Progenitor cell of endocrine pancreas (in vitro differentiated cells): Measurements from ENCODE around the gene PRR23E. TPM values are rescaled to one million over a fixed set of nuclear protein-coding genes. Genes with fewer than 3 reads are reported as not detected.

ENCODE experiments used
- DNase-seq: peaks from one replicate; pipeline ENCODE4 v3.0.0; 2021; ENCODE audit warnings: low spot score; ENCODE audit not compliant: unreplicated experiment
- H3K27ac Mint-ChIP-seq: 2 replicates; pipeline ENCODE4 v1.8.0; 2021; ENCODE audit warnings: mild to moderate bottlenecking, moderate library complexity, mixed read lengths
- H3K27me3 Mint-ChIP-seq: 2 replicates; pipeline ENCODE4 v1.8.0; 2021; ENCODE audit warnings: mixed read lengths
- H3K36me3 Mint-ChIP-seq: 2 replicates; pipeline ENCODE4 v1.8.0; 2022; ENCODE audit warnings: mixed read lengths; ENCODE audit not compliant: insufficient read depth
- H3K4me1 Mint-ChIP-seq: 2 replicates; pipeline ENCODE4 v1.8.0; 2021; ENCODE audit warnings: low read depth, mixed read lengths
- H3K4me3 Mint-ChIP-seq: 2 replicates; pipeline ENCODE4 v1.8.0; 2021; ENCODE audit warnings: low read depth, mild to moderate bottlenecking, moderate library complexity, mixed read lengths
- H3K9me3 Mint-ChIP-seq: 2 replicates; pipeline ENCODE4 v1.8.0; 2021; ENCODE audit warnings: low read depth, mixed read lengths
- CTCF ChIP-seq: fragments of 200-600 bp; sonication (generic); IDR thresholded peaks from one replicate; pipeline ENCODE4 v1.5.0; 2021; ENCODE audit warnings: antibody characterized with exemption, mild to moderate bottlenecking; ENCODE audit not compliant: unreplicated experiment
- total RNA-seq: library from RNA; stranded (reverse); gene quantifications from 2 replicates; pipeline ENCODE4 v1.2.1, GENCODE V29; 2021

Gene PRR23E
- total RNA-seq, 1 donor from 2014 or later, result not detected

- Mint-ChIP-seq H3K36me3 (no peaks in the 10 kb centered on the region), H3K27me3 (peaks cover 29% of the 10 kb centered on the region), H3K9me3 (no peaks in the 10 kb centered on the region), H3K27ac (no peak overlapping the region), H3K4me3 (no peak overlapping the region), H3K4me1 (no peaks in the 10 kb centered on the region)
- TF ChIP-seq CTCF, result no peak
- DNase-seq, result no peak
Measured at GRCh38 chr3:127235706-127236105, 42.8 kb downstream of the PRR23E start.

GRCh38 chr3:127237835-127238234 is 44.9 kb downstream of the PRR23E start:
- no peak for TF ChIP-seq CTCF
- no peaks in the 10 kb centered on the region for H3K36me3 Mint-ChIP-seq
- peaks cover 8% of the 10 kb centered on the region for H3K9me3 Mint-ChIP-seq
- H3K4me3 Mint-ChIP-seq, result no peak overlapping the region
- DNase-seq, result no peak
- no peak overlapping the region for H3K27ac Mint-ChIP-seq
- H3K4me1 Mint-ChIP-seq, result no peaks in the 10 kb centered on the region
- H3K27me3 Mint-ChIP-seq, result peaks cover 32% of the 10 kb centered on the region

- Mint-ChIP-seq H3K4me3 (no peak overlapping the region), H3K4me1 (no peaks in the 10 kb centered on the region), H3K36me3 (no peaks in the 10 kb centered on the region), H3K27me3 (peaks cover 28% of the 10 kb centered on the region), H3K9me3 (peaks cover 8% of the 10 kb centered on the region), H3K27ac (no peak overlapping the region)
- no peak for TF ChIP-seq CTCF
- DNase-seq, result no peak
Measured at GRCh38 chr3:127238602-127239001, 45.7 kb downstream of the PRR23E start.

- Mint-ChIP-seq H3K36me3 (no peaks in the 10 kb centered on the region), H3K4me3 (no peak overlapping the region), H3K4me1 (no peaks in the 10 kb centered on the region), H3K27ac (no peak overlapping the region), H3K27me3 (peaks cover 7% of the 10 kb centered on the region), H3K9me3 (peaks cover 21% of the 10 kb centered on the region)
- no peak for DNase-seq
- no peak for TF ChIP-seq CTCF
Measured at GRCh38 chr3:127247292-127247691, 54.4 kb downstream of the PRR23E start.

Other genes starting within 250 kb of the PRR23E start
- gene PLXNA1, start 210.0 kb upstream of the PRR23E start, total RNA-seq, result 104 and 107 TPM in 2 replicates
- gene PRR20G, start 94.9 kb downstream of the PRR23E start, total RNA-seq, result not detected in 2 replicates